HG02884 (cell line): ENCODE measurements around the gene CLDN15.
"Not testable (repeated sequence)": the region's sequence is repeated elsewhere in the genome, so short reads cannot be mapped to it uniquely, and the experiment has no call there.

Source experiments
- ATAC-seq: cut with Tn5 transposase; IDR thresholded peaks from one replicate; pipeline ENCODE4 v1.9.1; 2021; ENCODE audit warnings: mild to moderate bottlenecking, moderate library complexity; ENCODE audit not compliant: unreplicated experiment

The CLDN15 gene

GRCh38 chr7:101237206-101238067 is at the start of gene CLDN15:
Gene CLDN15, minus strand, starts transcription at chr7:101237802. Its CDS starts 221 bp downstream, at chr7:101237581.
- no peak for ATAC-seq

- ATAC-seq, result no peak
These were observed 49.4 kb upstream of the CLDN15 start for GRCh38 chr7:101287032-101287431.

- not testable (repeated sequence) for ATAC-seq
These were observed 48.3 kb upstream of the CLDN15 start for GRCh38 chr7:101285880-101286279.

- no peak for ATAC-seq
These were observed 47.6 kb upstream of the CLDN15 start for GRCh38 chr7:101285171-101285570.

GRCh38 chr7:101280912-101281311 is 43.3 kb upstream of the CLDN15 start:
- ATAC-seq, result not testable (repeated sequence)

- no peak for ATAC-seq
These were observed 41.1 kb upstream of the CLDN15 start for GRCh38 chr7:101278461-101279292.

- ATAC-seq, result no peak
These were observed 39.6 kb upstream of the CLDN15 start for GRCh38 chr7:101277155-101277554.

- ATAC-seq, result no peak
These were observed 35.6 kb upstream of the CLDN15 start for GRCh38 chr7:101273206-101273605.

- no peak for ATAC-seq
These were observed 33.4 kb upstream of the CLDN15 start for GRCh38 chr7:101271021-101271420.

GRCh38 chr7:101269664-101270063 is 32.1 kb upstream of the CLDN15 start:
- no peak for ATAC-seq

GRCh38 chr7:101265622-101266516 is 28.3 kb upstream of the CLDN15 start:
- ATAC-seq, result no peak

GRCh38 chr7:101264102-101264706 is 26.6 kb upstream of the CLDN15 start:
- ATAC-seq, result not testable (repeated sequence)

GRCh38 chr7:101258243-101258731 is 20.7 kb upstream of the CLDN15 start:
- ATAC-seq, result no peak

- no peak for ATAC-seq
These were observed 18.2 kb upstream of the CLDN15 start for GRCh38 chr7:101255796-101256195.

GRCh38 chr7:101253199-101253598 is 15.6 kb upstream of the CLDN15 start:
- not testable (repeated sequence) for ATAC-seq

- peak; percentile 95 for ATAC-seq
These were observed 14.5 kb upstream of the CLDN15 start for GRCh38 chr7:101251871-101252659.

GRCh38 chr7:101250324-101250723 is 12.7 kb upstream of the CLDN15 start:
- ATAC-seq, result no peak

- no peak for ATAC-seq
These were observed 10.7 kb upstream of the CLDN15 start for GRCh38 chr7:101248276-101248675.

GRCh38 chr7:101245147-101245668 is 7.6 kb upstream of the CLDN15 start:
- no peak for ATAC-seq
